Testis (tissue), 2 donors: ENCODE measurements around the gene PLIN1.

Experiments
- CTCF ChIP-seq, 3 experiments: fragments of 450-650 bp in 2 of 3; fragments of 200-600 bp in 1 of 3; sonication (generic) in 1 of 3; IDR thresholded peaks; one replicate each; pipeline ENCODE4 v1.5.1; 2016 to 2019; ENCODE audit warnings: antibody characterized with exemption in 3 of 3, mild to moderate bottlenecking in 2 of 3, moderate library complexity in 1 of 3
- POLR2A ChIP-seq: fragments of 450-650 bp; IDR thresholded peaks from one replicate; pipeline ENCODE4 v1.6.1; 2017; ENCODE audit warnings: antibody characterized with exemption, mild to moderate bottlenecking, moderate library complexity

- no peak for TF ChIP-seq CTCF (IDR thresholded peaks at IDR 0.05)
- TF ChIP-seq POLR2A, result no peak
Observed at GRCh38 chr15:89652666-89653065, 26.5 kb downstream of the PLIN1 start.
